HG02938 (cell line): Measurements from ENCODE around the gene KRT10.

Experiments
- ATAC-seq: cut with Tn5 transposase; IDR thresholded peaks from one replicate; pipeline ENCODE4 v1.9.1; 2021; ENCODE audit warnings: mild to moderate bottlenecking, moderate library complexity; ENCODE audit not compliant: unreplicated experiment

KRT10 gene

DNA sequence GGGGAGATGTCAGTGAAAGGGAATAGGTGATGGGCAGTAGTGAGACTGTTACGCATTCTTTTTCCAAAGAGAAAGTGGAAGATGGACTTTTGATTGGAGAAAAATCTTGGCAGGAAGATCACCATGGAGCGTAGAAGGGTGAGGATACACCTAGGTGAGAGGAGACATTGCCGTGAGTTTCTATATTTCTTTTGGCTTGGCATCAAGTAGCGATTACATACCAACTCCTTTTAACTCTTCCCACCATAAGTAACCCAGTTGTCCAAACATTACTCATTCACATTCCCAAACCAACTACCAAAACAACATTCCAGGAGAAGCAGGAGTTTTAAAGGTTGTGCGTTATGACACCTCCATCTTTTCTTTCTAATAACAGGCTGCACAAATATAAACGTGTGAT is 11.9 kb downstream of the KRT10 start:
- ATAC-seq, result no peak

DNA sequence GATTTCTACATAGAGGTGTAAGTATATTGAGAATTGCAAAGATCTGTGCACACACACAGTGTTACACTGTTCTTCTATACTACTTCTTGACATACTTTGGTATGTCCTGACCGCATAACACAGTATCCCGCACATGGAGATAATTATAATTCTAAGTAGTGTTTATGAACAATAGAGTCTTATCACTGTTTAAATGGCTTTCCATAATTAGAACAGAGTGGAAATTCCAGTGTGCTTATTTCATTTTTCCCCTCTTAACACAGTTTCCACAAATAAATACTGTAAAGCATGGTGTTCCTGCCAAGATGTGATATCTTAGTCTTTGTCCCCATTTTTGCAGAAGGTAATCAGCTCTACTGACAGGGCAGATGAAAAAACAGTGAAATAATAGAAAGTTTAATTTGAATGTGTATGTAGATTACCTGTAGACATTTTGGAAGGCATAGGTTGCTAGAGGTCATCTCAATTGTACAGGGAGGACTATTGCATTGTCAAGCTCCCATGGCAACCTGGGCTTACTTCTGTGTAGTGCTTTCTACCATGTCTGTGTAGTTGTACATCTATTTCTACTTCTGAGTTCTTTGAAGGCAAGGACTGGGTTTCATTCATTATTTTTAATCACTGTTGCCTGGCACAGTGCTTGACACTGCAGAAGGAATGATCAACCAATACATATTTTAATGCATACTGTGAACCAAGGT is 12.5 kb downstream of the KRT10 start:
- no peak for ATAC-seq

DNA sequence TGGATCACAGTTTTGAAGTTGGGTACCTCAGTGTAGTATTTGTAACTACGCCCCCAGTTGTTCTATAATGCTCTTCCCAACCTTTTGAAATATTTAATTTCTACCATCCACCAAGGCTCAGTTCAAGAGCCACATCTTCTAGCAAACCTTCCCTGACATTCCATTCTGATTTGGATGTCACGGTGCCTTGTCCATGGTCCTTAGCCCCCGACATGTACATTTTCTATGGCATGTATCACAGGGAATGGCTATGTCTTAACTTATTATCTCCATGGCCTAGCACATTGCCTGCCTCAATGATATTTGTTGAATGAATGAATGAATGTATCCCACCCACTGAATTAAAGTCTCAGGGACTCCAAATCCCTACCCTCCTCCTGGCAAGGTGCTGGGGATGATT is 16.3 kb downstream of the KRT10 start:
- ATAC-seq, result no peak

DNA sequence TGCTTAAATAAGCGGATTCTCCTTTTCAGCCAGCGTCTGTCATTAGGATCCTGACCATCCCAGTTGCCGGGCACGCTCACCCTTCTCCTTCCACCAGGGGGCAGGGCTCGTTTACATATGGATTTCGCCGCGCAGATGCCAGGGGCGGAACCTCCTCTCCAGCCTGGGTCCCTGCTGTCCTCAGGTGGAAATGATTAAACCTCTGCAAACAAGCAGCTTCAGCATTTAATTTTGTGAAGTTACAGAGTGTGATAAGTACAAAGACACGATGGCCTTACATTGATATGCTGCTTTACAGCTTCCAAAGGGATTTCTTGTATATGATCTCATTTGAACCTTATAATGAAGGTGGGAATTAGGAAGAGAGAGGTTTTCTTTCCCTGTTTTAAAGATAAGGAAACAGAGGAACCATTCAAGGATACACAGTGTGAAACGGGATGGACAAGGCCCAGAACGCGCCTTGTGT is 18.8 kb downstream of the KRT10 start:
- no peak for ATAC-seq

DNA sequence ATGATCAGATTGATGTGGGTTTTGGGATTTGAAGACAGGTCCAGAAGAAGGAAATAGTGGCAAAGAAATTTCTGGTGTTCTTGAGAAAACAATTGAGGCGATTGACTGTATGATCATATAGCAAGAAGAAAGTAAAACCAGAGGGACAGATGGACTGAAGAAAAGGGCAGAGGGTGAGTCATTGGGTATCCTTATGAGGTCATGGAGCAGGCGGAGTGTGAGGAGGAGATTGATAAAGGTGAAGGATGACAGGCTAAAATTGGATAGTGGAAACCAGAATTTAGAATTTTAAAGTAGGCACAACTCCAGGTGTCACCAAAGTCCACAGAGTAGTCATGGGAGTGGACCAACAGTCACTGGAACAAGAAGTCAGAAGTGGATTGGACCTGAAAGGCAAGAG is 21.3 kb downstream of the KRT10 start:
- ATAC-seq, result no peak

DNA sequence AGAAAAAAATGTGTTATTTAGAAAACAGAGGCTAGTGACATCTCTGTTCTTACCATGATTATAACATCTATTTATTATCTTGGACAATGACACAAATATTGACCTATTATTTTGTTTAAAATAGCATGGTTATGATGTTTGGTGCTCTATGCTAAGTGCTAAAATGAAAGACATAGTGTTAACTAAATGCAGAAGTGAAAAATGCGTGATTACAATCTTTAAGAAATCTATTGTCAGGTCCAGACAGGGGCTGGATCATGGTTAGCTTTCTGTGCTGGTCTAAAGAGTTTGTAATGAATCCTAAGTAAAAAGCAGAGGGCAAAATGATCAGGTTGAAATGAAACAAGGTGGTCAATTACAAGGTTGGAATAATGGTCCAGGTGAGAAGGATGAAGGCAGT is 22.0 kb downstream of the KRT10 start:
- no peak for ATAC-seq

DNA sequence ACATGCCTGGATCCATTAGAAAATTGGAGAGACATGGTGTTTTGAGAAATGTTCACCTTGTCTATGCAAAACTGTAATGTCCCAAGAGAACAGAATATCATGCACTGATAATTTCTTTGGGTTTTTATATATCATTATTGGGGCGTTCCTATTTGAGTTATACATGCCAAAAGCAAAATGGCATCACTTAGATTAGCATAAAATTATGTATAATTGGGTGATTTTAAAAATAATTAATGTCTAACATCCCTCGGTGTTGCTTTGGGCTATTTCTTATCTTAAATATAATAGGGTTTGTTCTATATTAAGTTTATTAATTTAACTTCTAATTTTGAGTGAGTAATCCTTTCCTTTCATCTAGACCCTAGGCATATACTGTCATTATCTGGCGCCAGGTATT is 22.6 kb downstream of the KRT10 start, which contains the start of gene KRT28:
Gene KRT28 (minus strand): TSS at position 101 of the 400 bp plus-strand sequence. CDS start 66 bp downstream, at position 35.
- ATAC-seq, result no peak

DNA sequence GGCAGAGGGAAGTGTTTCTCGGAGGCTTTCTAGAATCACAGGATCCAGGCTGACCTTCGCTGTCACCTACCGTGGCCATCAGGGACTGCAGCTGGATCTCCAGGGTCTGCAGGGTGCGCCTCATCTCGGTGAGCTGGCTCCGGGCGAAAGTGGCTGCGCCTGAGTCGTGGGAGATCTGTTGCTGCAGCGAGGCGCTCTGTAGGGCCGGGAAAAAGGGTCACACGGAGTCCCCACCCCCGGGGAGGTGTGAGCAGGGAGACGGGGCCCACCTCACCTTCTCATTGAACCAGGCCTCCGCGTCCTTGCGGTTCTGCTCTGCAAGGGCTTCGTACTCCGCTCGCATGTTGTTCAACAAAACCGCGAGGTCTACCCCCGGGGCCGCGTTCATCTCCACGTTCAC is 25.6 kb downstream of the KRT10 start:
- ATAC-seq, result no peak

DNA sequence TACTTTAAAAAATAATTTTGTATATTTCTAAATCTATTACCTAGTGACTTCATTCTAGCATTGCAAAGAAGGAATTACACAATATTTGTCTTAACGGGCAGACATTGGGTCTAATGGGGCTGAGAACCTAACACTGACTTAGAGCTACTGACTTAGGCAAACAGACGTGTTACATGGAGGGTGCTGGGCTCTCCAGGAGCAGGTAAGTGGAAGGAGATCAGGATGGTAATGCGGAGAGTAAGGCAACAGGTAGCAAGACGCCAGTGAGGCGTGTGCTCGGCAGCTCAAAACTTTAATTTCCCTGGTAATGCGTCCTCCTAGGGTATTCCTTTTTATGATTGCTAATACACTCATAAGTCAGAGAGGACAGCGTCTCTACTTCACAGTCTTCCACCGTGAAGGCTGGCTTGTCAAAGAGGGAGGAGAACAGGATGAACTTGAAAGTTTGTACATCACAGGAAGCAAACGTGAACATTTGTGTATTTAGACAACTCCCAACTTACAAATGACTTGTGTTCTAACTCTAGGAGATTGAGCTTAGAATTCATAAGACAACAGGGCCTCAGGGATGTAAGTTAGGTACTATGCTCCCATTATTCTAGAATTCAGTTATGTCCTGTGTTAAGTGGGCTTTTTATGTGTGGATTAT is 27.3 kb downstream of the KRT10 start:
- ATAC-seq, result no peak

DNA sequence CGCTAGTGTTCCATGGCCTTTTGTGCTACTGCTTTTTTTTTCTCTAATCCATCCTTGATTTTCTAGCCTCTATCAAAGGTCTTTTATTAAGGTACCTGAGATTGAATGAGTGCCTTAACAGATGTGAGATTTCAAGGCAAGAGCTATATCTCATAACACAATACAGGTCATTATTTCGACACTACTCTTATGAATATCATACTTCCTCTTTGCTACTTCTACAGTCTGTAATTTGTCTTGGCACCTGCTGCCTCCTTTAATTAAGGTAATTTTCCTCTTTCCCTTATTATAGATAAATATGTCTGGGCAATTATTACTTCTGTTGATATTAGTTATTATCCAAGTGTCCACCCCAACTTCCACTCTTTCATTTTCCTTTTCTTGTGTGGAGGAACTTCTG is 27.9 kb downstream of the KRT10 start:
- no peak for ATAC-seq

DNA sequence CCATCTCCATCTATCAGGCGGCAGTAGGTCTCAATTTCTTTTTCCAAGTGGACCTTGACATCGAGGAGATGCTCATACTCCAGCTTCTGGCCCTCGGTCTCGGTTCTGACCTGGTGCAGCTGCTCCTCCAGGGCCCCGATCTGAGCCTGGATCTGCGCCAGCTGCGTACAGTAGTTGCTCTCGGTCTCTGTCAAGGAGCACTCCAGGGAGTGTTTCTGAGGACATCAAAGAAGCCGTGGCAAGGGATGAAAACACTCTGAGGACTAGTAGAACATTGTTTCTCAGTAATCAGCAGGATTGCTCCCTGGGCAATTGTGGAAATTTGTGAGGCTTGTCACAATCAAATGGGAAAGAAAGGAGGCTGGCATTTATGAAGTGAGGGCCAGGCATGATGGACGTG is 28.6 kb downstream of the KRT10 start:
- no peak for ATAC-seq

DNA sequence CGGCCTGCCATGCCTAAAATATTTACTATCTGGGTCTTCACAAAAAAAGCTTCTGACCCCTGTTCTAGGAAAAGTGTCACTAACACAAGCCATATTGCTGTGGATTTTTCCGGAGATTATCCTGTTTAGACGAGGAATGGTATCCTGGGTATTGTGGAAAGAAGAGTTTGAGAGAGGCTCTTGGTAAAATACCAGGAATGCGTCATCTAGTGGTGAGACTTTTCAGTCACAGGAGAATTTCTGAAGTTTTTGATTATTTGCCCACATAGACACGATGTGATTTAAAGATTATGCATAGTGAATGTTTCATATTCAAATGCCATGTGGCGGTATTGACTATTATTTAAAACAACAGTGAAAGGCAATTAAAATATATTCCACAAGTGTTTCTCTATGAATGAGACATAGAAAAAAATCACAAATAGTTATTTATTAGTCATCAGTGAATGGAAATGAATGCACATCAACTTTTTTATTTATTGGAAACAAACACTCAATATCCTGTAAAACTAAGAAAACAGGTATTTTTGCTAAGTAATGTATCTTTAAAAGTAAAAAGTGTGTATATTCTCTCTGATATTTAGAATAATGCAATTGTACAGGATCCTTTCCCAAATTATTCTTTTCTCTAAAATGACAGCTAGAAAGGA is 30.5 kb downstream of the KRT10 start:
- no peak for ATAC-seq

DNA sequence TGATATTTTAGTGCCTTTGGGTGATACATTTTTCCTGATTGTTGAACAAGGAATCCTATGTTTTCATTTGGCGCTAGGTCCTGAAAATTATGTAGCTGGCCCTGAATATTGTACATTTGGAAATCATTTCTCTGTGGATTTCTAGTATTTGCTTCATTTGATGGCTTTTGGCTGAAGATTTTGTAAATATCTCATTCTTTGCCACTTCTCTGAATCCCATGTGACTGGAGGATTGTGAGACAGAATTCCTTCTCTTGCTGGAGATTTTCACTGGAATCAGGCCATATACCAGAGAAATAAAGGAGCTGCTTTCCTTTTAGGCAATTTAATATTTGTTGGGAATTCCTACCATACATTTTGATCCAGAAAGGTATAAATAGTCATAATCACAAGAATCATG is 31.3 kb downstream of the KRT10 start:
- no peak for ATAC-seq

DNA sequence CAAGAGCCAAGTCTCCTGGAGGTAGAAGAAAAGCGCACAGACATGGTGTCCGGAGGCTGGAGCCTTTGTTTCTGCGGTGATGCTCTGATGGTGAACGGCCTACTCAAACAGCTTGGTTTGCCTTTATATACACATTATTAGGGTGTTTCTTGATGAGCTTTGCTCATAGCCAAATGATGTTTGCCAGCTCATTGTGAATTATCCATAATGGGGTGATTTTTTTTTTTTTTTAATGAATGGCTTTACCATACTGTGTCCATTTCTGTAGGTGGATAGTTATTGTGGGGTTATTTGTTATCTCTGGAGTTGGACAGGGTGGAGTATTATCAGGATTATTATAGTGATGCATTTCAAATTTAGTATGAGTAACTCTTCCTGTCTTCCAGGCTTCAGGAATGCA is 40.0 kb downstream of the KRT10 start, which contains the start of gene KRT27:
Gene KRT27 (minus strand): TSS at position 101 of the 400 bp plus-strand sequence. CDS start 57 bp downstream, at position 44.
- ATAC-seq, result no peak

DNA sequence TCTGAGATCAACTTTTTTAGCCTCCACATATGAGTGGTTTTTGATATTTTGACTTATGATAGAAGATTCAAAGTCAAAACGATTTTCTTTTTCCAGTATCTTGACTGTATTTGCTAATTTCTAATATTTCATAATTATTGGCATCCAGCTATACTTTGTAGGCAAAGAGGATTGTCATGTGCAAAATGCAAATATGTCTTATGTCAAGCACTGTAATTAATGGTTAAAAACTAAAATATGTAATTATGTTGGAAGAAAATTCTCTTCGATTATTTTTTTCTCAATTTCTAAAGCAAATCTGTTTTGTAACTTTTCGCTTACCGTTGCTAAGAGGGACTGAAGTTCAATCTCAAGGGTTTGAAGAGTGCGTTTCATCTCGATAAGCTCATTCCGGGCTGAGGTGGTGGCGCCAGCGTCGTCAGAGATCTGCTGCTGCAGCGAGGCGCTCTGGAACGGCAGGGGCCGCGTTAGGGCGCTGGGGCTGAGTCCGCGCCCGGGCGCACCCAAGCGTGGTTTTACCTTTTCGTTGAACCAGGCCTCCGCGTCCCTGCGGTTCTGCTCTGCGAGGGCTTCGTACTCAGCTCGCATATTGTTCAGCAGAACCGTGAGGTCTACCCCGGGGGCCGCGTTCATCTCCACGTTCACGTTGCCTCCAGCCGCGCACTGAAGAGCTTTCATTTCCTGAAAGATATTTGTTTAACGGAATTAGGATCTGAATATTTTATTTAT is 43.1 kb downstream of the KRT10 start:
- no peak for ATAC-seq

DNA sequence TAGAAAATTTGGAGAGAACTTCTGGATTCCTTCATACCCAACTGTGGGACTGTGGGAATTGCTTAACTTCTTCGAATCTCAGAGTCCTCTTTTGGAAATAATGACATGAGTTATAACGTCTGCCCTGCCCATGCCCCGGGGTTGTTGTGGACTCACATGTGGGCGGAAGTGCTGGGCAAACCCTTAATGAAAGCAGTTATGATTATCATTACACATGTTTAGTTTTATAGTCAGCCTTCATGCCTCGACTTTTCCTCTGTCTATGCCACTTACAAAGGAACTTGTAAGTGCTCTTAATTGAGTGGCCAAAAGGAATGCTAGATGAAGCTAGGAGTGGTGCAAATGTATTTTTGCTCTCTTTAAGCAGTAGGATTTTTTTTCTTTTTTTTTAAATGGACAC is 44.0 kb downstream of the KRT10 start:
- no peak for ATAC-seq

DNA sequence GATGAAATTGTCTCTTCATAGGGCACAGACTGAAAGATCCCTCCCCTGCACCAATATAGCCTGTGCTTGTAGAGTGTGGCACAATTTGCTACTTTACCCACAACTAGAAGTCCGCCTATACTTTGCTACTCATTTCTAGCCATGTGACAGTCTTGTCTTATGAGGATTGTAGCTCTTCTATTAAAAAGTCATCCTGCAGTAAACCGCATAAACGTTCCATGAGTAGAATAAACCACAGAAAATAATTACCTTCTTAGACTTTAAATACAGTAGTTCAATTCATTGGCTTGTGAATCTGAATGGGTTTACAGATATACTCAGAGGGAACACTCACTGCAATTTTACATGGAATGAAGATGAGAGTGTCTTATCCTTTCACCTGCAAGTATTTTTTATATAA is 44.4 kb downstream of the KRT10 start:
- ATAC-seq, result no peak

DNA sequence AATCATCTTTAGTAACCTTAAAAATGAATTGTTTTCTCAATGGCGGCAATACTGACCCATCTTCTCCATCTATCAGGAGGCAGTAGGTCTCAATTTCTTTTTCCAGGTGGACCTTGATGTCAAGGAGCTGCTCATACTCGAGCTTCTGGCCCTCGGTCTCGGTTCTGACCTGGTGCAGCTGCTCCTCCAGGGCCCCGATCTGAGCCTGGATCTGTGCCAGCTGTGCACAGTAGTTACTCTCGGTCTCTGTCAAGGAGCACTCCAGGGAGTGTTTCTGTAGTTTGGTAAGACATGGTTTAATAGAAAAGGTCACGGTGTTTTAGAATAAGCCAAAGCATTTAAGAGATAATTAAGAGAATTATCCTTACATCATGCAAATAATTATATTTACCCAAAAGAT is 45.0 kb downstream of the KRT10 start:
- ATAC-seq, result no peak

DNA sequence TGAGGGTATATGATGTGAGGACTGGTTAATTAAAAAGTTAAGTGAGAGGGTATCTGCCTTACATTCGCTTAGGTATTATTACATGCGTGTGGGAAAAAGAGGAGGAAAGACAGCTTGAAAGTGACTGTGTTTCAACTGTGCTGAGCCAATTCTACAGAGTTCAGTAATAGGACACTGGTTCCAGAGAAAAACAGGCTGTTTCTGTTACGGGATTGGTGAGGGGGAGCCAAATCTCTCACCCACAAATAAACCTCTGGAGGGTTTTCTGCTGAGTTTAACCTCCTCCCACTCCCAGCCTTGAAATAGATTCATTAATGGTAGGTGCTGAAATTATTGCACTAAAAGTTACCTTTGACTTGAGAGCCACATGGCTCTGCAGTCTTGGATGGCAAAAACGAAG is 46.5 kb downstream of the KRT10 start:
- ATAC-seq, result no peak

DNA sequence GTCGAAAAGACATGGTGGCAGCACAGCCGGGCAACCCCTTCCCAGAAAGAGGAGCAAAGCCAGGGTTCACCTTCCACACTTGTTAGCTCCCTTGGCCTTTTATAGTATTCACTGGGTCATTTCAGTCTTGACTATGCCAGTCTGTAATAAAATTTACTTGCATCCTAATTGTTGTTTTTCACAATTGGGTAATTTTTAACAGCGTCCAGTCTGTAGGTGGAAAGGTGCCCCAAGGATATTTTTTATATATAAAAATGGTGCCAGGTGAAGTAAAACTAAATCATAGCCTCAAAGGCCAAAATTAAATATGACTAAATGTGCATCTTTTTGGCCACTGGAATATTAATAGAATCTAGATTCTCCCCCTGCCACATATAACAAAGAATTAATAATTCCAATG is 50.3 kb downstream of the KRT10 start, which contains the start of gene KRT26:
Gene KRT26 (minus strand): TSS at position 101 of the 400 bp plus-strand sequence. CDS start 88 bp downstream, at position 13.
- ATAC-seq, result no peak
